HepG2 (cell line): ENCODE data around the gene CIROP. TPM values are rescaled to one million over a fixed set of nuclear protein-coding genes. Genes with fewer than 3 reads are reported as not detected.
A peak's percentile ranks its signal among the peaks of the same experiment; 100 is the strongest.

Experiments used
- KMT2B ChIP-seq: IDR thresholded peaks from 2 replicates; pipeline ENCODE4 v1.6.1; 2016; ENCODE audit warnings: missing genetic modification reagents, missing compliant biosample characterization
- MAFG ChIP-seq: sonication (generic); formaldehyde crosslinking; IDR thresholded peaks from 2 replicates; pipeline ENCODE4 v1.5.1; 2020; ENCODE audit warnings: mild to moderate bottlenecking, missing genetic modification reagents
- MBD4 ChIP-seq: IDR thresholded peaks from 2 replicates; pipeline ENCODE4 v1.6.1; 2012; ENCODE audit warnings: low read length, inconsistent platforms, borderline replicate concordance
- NAIF1 ChIP-seq: sonication (generic); formaldehyde crosslinking; IDR thresholded peaks from 2 replicates; pipeline ENCODE4 v1.5.0; 2020; ENCODE audit warnings: mild to moderate bottlenecking, missing genetic modification reagents, borderline replicate concordance
- NCOA1 ChIP-seq: sonication (generic); formaldehyde crosslinking; IDR thresholded peaks from 2 replicates; pipeline ENCODE4 v1.9.0; 2021; ENCODE audit warnings: missing genetic modification reagents
- NFKBIZ ChIP-seq: IDR thresholded peaks from 2 replicates; pipeline ENCODE4 v1.6.1; 2018; ENCODE audit warnings: missing genetic modification reagents, missing compliant biosample characterization
- RBM22 ChIP-seq: fragments of 200-400 bp; formaldehyde crosslinking; optimal IDR thresholded peaks from 2 replicates; pipeline ENCODE3; 2017; ENCODE audit warnings: mild to moderate bottlenecking, low read length, moderate library complexity
- RFXANK ChIP-seq: IDR thresholded peaks from 2 replicates; pipeline ENCODE4 v1.6.1; 2016
- SP5 ChIP-seq: IDR thresholded peaks from 2 replicates; pipeline ENCODE4 v1.6.1; 2016; ENCODE audit warnings: low read depth, borderline replicate concordance
- TOPORS ChIP-seq: sonication (generic); formaldehyde crosslinking; IDR thresholded peaks from 2 replicates; pipeline ENCODE4 v1.8.0; 2023; ENCODE audit warnings: mild to moderate bottlenecking, missing genetic modification reagents
- ZNF10 ChIP-seq: sonication (generic); formaldehyde crosslinking; IDR thresholded peaks from 2 replicates; pipeline ENCODE4 v1.4.0; 2020; ENCODE audit warnings: mild to moderate bottlenecking, low read depth, missing genetic modification reagents, borderline replicate concordance
- ZNF317 ChIP-seq: sonication (generic); formaldehyde crosslinking; IDR thresholded peaks from 2 replicates; pipeline ENCODE4 v1.5.0; 2020; ENCODE audit warnings: mild to moderate bottlenecking, missing genetic modification reagents
- ZNF589 ChIP-seq: sonication (generic); formaldehyde crosslinking; conservative IDR thresholded peaks from 2 replicates; pipeline ENCODE4 v1.8.0; 2022; ENCODE audit warnings: mild to moderate bottlenecking, moderate library complexity, missing genetic modification reagents
- ZNF615 ChIP-seq: sonication (generic); formaldehyde crosslinking; IDR thresholded peaks from 2 replicates; pipeline ENCODE4 v1.5.0; 2020; ENCODE audit warnings: mild to moderate bottlenecking, missing genetic modification reagents, borderline replicate concordance
- ZNF713 ChIP-seq: sonication (generic); formaldehyde crosslinking; IDR thresholded peaks from 2 replicates; pipeline ENCODE4 v1.4.0; 2020; ENCODE audit warnings: mild to moderate bottlenecking, missing genetic modification reagents
- ZNF782 ChIP-seq: sonication (generic); formaldehyde crosslinking; IDR thresholded peaks from 2 replicates; pipeline ENCODE4 v1.4.0; 2020; ENCODE audit warnings: missing genetic modification reagents, mild to moderate bottlenecking, borderline replicate concordance
- polyA plus RNA-seq, 8 experiments: library from polyadenylated mRNA; depleted of rRNA in 3 of 8; stranded (reverse) in 7 of 8; unstranded in 1 of 8; fragments of >200 nt; fragmentation: Illumina TruSeq in 4 of 8; extraction: Trizol in 4 of 8; gene quantifications; 2 replicates each; pipeline versions ENCODE4 v1.2.1 to v1.2.3, GENCODE V29; 2011 to 2016; ENCODE audit warnings: low read depth in 4 of 8, missing spikeins in 1 of 8, mixed read lengths in 1 of 8; ENCODE audit not compliant: insufficient read depth in 1 of 8
- total RNA-seq, 5 experiments: library from RNA; depleted of rRNA; stranded (reverse); fragments of >200 nt; fragmentation: Illumina TruSeq; extraction: Trizol; gene quantifications; 2 replicates each; pipeline ENCODE4 v1.2.3, GENCODE V29; 2016; ENCODE audit warnings: low read depth in 1 of 5
- TF ChIP-seq, protein P1 (sequence below): sonication (generic); formaldehyde crosslinking; IDR thresholded peaks from 2 replicates; pipeline ENCODE4 v1.8.1; 2023; ENCODE audit warnings: mild to moderate bottlenecking, missing genetic modification reagents
- TF ChIP-seq, protein P2 (sequence below): sonication (generic); formaldehyde crosslinking; IDR thresholded peaks from 2 replicates; pipeline ENCODE4 v1.8.1; 2022; ENCODE audit warnings: mild to moderate bottlenecking, missing genetic modification reagents
- TF ChIP-seq, protein P3 (sequence below): sonication (generic); formaldehyde crosslinking; IDR thresholded peaks from 2 replicates; pipeline ENCODE4 v1.4.0; 2020; ENCODE audit warnings: mild to moderate bottlenecking, missing genetic modification reagents
- TF ChIP-seq, protein P4 (sequence below): sonication (generic); formaldehyde crosslinking; IDR thresholded peaks from 2 replicates; pipeline ENCODE4 v1.4.0; 2020; ENCODE audit warnings: missing genetic modification reagents, borderline replicate concordance
- TF ChIP-seq, protein P5 (sequence below): sonication (generic); formaldehyde crosslinking; IDR thresholded peaks from 2 replicates; pipeline ENCODE4 v1.4.0; 2020; ENCODE audit warnings: missing genetic modification reagents

CIROP gene
- total and polyA plus RNA-seq, 2 of the 13 experiments (the other 11 are each of a cell fraction or from before 2014, with no cell fraction given), result 0.07 TPM; not detected in 1

DNA sequence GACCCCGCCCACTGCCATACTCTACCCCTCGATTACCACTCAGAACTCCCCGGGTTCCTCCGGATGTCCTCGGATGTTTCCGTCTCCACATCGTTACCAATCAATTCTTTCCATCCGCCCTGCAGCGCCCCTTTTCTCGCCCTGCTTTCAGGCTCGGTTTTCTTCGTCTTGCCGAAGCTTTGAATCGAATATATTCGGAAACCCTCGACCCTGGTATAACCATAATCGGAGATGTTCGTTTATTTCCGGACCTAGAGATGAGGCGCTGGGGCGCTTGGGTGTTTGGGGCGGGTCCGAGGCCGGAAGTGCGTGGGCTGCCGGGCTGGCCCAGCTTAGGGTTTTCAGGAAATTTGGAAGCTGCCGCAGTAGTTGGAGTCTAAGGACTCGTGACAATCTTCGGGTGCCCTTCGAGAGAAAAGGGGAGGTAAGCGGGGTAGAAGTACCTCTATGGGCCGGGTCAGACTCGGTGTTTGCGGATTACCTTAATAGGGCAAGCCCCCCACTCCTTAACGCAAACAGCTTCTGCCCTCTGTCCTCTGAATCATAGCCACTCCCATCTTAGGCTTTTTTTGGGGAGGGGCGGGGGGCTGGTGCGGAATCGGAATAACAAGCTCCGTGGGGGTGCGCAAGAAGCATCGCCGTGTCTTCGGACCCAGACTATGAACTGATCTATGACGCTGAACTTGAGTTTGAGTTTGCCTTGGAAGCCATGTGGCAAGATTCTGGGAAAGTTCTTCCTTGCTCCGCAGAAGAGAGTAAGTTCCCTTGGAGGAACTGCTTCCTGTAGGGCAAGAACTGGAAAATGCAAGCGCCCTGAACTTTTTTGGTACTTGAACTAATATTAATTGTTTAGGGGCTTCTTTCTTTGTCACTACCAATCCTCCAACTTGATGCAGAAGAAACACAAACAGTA is 9.3 kb downstream of the CIROP start, which contains the start of gene C14orf119 (continued):
- no peak for TF ChIP-seq RBM22
- TF ChIP-seq ZNF589 (CRISPR knock-in tag), result no peak
- no peak for TF ChIP-seq MAFG
- no peak for TF ChIP-seq ZNF782 (CRISPR knock-in tag)
- TF ChIP-seq, protein P1, sequence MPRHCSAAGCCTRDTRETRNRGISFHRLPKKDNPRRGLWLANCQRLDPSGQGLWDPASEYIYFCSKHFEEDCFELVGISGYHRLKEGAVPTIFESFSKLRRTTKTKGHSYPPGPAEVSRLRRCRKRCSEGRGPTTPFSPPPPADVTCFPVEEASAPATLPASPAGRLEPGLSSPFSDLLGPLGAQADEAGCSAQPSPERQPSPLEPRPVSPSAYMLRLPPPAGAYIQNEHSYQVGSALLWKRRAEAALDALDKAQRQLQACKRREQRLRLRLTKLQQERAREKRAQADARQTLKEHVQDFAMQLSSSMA (CRISPR knock-in tag), result no peak
- TF ChIP-seq, protein P2, sequence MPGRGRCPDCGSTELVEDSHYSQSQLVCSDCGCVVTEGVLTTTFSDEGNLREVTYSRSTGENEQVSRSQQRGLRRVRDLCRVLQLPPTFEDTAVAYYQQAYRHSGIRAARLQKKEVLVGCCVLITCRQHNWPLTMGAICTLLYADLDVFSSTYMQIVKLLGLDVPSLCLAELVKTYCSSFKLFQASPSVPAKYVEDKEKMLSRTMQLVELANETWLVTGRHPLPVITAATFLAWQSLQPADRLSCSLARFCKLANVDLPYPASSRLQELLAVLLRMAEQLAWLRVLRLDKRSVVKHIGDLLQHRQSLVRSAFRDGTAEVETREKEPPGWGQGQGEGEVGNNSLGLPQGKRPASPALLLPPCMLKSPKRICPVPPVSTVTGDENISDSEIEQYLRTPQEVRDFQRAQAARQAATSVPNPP (CRISPR knock-in tag), result no peak
- TF ChIP-seq KMT2B (CRISPR knock-in tag), result peak; percentile 68; the same call in 1 of the 2 replicates
- TF ChIP-seq MBD4, result no peak
- TF ChIP-seq, protein P3, sequence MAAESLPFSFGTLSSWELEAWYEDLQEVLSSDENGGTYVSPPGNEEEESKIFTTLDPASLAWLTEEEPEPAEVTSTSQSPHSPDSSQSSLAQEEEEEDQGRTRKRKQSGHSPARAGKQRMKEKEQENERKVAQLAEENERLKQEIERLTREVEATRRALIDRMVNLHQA (CRISPR knock-in tag), result no peak
- peak; percentile 62 for TF ChIP-seq NAIF1 (CRISPR knock-in tag)
- peak; percentile 78; the same call in 1 of the 2 replicates for TF ChIP-seq ZNF615 (CRISPR knock-in tag)
- no peak for TF ChIP-seq TOPORS
- no peak for TF ChIP-seq RFXANK
- no peak for TF ChIP-seq ZNF317 (CRISPR knock-in tag)
- TF ChIP-seq, protein P4, sequence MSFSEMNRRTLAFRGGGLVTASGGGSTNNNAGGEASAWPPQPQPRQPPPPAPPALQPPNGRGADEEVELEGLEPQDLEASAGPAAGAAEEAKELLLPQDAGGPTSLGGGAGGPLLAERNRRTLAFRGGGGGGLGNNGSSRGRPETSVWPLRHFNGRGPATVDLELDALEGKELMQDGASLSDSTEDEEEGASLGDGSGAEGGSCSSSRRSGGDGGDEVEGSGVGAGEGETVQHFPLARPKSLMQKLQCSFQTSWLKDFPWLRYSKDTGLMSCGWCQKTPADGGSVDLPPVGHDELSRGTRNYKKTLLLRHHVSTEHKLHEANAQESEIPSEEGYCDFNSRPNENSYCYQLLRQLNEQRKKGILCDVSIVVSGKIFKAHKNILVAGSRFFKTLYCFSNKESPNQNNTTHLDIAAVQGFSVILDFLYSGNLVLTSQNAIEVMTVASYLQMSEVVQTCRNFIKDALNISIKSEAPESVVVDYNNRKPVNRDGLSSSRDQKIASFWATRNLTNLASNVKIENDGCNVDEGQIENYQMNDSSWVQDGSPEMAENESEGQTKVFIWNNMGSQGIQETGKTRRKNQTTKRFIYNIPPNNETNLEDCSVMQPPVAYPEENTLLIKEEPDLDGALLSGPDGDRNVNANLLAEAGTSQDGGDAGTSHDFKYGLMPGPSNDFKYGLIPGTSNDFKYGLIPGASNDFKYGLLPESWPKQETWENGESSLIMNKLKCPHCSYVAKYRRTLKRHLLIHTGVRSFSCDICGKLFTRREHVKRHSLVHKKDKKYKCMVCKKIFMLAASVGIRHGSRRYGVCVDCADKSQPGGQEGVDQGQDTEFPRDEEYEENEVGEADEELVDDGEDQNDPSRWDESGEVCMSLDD (CRISPR knock-in tag), result 0 out of 2 replicates have a peak, but pooled peaks have one; percentile 81
- TF ChIP-seq ZNF10, result no peak
- peak; percentile 87; the same call in 1 of the 2 replicates for TF ChIP-seq ZNF713 (CRISPR knock-in tag)
- TF ChIP-seq NCOA1 (CRISPR knock-in tag), result no peak
- peak; percentile 66; the same call in 1 of the 2 replicates for TF ChIP-seq SP5
- peak; percentile 58; the same call in 1 of the 2 replicates for TF ChIP-seq NFKBIZ
- TF ChIP-seq, protein P5, sequence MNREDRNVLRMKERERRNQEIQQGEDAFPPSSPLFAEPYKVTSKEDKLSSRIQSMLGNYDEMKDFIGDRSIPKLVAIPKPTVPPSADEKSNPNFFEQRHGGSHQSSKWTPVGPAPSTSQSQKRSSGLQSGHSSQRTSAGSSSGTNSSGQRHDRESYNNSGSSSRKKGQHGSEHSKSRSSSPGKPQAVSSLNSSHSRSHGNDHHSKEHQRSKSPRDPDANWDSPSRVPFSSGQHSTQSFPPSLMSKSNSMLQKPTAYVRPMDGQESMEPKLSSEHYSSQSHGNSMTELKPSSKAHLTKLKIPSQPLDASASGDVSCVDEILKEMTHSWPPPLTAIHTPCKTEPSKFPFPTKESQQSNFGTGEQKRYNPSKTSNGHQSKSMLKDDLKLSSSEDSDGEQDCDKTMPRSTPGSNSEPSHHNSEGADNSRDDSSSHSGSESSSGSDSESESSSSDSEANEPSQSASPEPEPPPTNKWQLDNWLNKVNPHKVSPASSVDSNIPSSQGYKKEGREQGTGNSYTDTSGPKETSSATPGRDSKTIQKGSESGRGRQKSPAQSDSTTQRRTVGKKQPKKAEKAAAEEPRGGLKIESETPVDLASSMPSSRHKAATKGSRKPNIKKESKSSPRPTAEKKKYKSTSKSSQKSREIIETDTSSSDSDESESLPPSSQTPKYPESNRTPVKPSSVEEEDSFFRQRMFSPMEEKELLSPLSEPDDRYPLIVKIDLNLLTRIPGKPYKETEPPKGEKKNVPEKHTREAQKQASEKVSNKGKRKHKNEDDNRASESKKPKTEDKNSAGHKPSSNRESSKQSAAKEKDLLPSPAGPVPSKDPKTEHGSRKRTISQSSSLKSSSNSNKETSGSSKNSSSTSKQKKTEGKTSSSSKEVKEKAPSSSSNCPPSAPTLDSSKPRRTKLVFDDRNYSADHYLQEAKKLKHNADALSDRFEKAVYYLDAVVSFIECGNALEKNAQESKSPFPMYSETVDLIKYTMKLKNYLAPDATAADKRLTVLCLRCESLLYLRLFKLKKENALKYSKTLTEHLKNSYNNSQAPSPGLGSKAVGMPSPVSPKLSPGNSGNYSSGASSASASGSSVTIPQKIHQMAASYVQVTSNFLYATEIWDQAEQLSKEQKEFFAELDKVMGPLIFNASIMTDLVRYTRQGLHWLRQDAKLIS, result peak; percentile 68; the same call in 1 of the 2 replicates
